NCI-H345 treated with DMSO at 0.1 percent for 48 hours (cell line): ENCODE results near the gene MAF.

Source experiments
- DNase-seq: peaks from one replicate; lab custom pipeline; 2025; ENCODE audit not compliant: unreplicated experiment; lab: John Stamatoyannopoulos, UW

The MAF gene

DNA sequence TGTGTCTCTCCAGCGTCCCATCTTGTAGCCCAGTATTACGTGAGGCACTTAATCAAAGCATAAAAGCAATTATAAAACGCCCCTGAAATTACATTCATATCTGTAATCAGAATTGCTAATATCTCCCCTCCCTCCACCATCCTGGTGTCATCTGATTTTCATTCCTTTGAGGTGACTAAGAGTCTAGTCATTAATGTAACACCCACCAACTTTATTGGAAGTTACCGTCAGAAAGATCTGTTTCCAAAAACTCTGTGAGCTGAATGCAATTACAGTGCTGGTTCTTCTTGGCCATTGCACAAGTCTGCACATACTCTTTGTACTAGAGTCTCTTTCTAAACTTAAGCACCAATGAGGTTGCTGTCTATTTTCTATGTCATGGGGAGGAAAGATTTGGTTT lies 12.5 kb upstream of the MAF start:
- no peak for DNase-seq

DNA sequence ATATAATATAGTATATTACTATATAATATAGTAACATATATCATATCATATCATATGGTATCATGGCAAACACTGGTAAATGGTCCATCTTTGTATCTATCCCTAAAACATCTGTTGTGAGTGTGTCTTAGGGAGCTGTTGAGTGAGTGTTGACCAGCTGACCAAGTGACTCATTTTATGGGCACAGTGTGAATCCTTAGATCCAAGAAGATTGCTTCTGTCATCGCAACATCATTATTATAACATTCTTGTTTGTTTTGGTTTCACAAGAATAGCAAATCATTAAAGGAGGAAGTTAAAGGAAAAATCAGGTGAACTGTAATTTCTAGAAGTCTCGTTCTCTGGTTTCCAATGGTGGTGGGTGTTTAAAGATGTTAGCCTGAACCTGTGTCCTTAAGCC lies 11.7 kb upstream of the MAF start:
- DNase-seq = no peak

DNA sequence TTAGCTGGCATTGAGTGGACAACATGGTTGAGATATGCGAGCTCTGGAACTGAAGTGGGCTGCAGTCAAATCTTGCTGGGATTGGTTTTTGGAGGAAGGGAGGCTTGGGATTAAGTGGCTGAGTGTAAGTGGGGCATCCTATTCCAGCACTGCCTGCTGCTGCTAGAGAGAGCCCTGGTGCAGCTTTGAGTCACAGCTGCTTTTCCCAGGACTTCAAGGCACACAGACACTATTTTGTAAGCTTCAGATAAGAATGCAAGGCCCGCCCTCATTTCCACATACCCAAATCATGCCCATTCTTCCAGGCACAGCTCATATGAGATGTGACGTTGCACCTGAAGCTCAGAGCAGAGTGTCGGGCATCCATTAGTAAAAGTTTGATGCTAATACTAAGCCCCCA lies 10.2 kb upstream of the MAF start:
- DNase-seq = no peak

DNA sequence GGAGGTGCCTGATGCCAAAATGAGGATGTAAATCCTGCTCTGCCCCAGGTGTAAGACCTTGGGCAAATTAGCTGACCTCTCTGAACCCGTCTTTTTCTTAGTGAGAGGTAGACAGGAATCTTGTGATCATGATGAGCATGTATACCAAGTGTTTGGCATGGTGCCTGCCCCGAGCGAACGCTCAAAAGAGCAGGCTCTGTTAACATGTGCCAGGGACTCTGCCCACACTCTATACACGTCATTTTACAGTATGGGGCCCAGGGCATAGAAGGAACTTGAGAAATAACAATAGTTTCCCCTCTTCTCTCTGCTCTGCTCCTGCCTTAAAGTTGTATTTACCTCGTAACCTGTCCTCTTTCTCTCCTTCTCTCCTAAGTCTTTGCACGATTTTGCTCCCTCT lies 9.3 kb upstream of the MAF start:
- no peak for DNase-seq

DNA sequence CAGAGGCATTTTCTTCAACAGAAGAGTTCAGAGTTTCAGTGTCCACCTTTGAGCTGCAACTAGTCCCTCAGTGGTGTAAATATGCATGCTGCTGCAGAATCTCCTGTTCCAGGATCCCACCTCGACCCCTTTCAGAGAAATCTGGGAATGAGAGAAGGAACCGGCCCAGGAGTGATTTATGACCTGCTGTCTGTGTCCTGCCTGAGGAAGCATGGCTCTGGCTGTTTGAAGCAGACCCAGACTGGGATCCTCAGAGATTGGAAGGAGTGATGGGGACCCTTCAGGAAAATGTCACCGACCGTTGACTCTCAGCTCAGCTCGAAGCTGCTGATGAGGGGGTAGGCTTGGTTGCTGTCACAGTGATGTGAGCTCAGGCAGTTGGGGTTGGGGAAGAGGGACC lies 8.4 kb upstream of the MAF start:
- no peak for DNase-seq

DNA sequence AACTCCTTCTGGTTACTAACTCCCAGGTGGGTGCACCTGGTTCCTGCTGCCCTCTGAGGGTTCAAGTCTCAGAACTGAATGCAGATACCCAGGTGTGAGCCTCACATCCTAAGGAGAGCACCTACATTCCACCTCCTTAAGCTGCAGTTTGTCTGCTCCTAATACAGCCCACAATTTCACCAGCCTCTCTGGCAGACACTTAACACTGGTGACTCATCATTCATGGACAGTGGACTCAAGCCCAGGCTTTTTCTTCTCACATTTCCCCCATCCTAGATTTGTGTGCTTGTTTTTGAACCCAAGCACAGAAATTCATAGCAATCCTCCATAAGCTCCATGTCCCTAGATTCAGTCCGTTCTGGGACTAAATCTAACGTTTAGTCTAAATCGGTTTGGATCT lies 7.0 kb upstream of the MAF start:
- DNase-seq = no peak

DNA sequence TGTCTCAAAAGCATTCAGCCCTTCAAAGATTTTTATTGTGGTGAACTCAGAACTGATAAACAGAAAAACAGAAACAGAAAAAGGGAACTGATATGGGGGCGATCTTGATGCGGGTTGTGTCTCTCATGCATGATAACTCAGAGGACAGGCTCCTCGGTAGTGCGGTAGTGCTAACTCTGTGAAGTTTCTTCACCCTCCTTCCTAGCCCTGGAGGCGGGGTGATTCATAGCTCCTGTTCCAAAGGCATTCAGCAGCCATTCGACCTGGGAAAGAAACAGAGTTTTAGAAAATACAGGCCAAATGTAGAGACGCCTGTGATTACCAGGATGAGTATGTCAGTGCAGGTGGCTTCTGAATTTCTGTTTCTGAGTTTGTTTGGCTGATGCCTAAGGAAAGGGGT lies 5.5 kb upstream of the MAF start:
- no peak for DNase-seq

DNA sequence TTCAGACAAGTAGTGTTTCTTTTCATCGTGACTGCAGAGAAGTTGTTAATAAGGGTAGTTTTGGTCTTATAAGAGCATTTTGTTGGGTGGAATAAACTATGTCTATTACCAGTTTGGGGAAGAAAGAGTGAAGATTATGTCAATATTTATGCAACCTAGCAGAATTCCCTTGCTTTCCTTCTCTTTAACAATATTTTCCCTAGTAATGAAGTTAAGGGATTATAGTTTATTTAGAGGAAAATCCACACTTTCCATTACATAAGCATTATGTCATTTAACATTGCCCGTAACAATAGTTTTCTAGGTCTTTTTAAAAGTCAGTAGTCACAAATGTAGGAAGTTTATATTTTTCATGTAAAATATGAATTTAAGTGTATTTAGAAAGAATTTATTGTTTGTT lies 2.5 kb upstream of the MAF start:
- no peak for DNase-seq

DNA sequence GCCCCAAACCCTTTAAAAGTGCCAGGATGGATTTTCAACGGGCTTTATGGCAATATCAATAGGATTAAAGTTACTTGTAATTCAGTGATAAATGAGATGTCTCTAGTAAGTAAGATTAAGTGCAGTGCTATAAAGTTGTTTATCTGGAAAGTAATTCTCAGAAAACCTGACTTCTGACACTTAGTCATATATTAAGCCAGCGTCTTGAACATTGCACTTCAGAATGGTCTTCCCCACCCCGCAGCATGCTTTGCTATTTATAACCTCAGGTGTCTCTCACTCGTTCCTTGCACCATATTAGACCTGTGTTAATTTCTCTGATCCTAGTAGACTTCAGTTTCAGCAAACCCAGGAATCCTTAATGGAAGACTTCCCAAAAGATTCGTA lies 2.1 kb upstream of the MAF start:
- no peak for DNase-seq

DNA sequence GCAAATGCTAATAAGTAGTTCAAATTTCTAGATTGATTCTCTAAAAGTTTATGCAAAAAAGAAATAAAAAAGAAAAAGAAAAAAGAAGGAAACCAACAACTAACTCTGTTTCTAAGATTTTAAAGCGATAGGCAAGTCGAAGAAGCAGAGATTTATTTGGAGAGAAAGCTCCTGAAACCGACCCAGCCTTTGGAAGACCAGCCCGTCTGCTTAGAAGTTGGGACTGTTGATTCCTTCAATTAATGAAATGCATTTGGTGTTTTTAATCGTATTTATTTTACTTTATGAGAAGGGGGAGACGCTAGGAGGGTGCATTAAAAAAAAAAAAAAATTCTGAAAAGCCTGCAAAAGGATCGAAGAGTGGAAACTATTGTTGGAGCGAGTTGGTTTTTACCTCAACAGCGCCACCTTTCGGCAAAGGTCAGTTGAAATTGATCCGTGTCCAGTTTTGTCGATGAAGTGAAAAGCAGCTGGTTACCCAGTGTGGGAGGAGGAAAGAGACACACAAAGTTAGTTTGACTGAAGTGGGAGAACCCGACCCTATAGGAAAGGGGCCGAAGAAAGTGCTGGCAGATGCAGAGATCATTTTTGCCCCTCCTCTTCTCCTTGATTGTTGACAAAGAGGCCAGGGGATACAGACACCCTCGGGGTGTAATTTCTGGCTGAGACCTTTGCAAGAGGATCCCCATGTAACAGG lies 1.5 kb upstream of the MAF start:
- peak; percentile 21 for DNase-seq

DNA sequence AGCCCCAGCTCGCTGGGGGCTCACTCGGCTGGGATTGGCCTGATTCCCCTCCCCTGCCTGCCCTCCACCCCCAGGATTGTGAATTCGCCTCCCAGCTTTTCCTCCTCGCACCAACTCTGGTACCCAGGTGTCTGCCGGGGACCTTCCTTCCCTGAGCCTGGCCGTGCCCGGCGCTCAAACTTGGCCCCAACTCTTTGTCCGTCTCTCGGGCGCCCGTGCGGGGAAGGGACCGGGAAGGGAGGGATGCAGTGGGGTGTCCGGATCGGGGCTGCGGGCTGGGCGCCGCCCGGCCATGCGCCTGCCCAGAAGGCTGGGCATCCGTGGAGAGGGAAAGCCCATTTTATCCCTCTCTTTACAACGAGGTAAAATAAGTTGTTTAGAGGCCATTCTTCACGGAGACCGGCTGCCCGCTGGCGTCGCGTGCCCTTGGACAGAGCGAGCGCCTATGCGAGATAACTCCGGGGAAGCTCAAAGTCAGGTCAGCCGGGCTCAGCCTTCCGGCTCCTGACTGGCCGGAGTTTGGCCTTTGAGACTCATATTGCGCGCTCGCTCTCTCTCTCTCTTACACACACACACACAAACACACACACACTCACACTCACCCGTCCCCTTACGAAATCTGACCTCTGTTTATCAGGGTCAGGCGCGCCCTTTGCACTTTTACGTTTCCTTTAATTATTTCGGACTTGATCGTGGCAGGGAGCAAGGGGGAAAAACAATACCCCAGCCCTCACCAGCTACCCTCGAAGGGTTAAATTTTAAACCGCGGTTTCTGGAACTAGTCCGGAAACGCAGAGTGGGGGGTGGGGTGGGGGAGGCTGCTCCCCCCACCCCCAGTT lies 774 bp upstream of the MAF start:
- no peak for DNase-seq

DNA sequence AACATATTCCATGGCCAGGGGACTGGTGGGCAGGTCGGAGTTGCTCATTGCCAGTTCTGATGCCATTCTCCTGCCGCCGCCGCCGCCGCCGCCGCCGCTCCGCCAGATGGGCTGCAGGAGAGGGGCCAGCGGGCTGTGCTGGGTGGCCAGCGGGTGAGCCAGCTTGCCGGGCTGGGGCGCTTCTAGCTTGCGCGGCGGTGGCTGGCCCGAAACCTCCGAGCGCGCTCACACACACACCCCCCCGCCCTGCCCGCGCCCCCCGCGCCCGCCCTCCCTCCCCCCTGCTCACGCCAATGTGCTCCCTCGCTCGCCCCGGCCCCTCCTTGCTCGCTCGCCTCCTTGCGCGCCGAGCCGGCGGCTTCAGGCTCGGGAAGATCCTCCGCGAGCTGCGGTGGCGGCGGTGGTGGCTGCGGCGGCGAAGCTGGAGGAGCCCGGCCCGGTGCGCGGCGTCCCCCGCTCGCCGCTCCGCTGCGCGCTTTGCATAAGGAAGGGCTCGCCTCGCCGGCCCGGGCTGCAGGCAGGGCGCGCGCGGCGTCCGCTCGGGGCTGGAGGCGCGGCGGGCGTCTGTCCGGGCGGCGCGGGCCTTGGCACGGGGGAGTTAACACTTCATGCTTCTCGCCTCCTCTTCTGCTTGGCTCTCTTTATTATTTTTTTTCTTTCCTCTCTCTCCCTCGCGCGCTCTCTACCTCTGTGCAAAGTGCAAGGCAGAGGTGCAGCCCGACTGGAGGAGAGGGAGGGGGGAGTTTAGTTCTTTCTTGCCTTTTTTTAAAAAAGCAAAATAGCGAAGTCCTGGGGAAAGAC lies 500 bp downstream of the MAF start:
- peak; percentile 33 for DNase-seq

DNA sequence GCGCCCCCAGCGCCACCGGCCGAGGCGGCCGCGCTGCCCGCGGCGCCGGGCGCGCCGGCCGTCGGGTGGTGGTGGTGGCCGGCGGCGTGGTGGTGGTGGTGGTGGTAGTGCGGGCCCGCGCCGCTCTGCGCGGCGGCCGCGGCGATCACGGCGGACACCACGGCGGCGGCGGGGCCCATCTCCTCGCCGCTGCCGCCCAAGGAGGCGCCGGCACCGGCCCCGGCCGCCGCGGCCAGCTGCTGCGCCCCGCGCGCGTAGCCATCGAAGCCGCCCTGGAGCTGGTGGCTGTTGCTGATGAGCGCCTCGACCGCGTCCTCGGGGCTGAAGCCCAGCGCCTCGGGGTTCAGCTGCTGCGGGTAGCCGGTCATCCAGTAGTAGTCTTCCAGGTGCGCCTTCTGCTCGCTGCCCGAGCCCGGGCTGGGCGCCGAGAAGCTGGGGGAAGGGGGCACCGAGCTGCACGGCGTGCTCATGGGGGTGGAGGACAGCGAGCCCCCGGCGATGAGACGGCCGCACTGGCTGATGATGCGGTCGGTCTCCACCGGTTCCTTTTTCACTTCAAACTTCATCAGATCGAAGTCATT lies 1.2 kb downstream of the MAF start:
- DNase-seq = peak; percentile 33

DNA sequence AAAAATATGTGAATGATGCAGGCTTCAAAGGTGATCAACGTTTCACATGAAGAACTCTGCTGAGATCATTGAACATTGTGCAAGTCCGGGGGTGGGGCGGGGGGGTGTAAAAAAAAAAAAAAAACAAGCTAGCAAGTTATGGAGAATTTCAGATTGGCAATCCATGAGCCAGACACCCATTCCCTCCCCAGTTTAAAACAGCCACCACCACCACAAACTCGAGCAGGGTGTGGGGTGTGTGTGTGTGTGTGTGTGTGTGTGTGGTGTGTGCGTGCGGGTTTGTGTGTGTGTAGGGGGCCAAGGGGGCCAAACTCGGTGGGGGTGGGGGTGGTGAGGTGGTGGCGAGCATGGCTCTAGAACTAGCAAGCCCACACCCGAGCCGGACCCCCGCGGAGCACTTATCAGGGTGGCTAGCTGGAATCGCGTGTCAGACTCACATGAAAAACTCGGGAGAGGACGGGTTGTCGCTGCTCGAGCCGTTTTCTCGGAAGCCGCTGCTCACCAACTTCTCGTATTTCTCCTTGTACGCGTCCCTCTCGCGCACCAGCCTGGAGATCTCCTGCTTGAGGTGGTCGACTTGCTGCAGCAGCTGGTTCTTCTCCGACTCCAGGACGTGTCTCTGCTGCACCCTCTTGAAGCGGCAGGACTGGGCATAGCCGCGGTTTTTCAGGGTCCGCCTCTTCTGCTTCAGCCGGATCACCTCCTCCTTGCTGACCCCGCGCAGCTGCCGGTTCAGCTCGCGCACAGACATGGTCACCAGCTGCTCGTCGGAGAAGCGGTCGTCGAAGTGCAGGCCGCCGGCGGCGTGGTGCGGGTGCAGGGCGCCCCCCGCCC lies 2.0 kb downstream of the MAF start:
- peak; percentile 27 for DNase-seq

DNA sequence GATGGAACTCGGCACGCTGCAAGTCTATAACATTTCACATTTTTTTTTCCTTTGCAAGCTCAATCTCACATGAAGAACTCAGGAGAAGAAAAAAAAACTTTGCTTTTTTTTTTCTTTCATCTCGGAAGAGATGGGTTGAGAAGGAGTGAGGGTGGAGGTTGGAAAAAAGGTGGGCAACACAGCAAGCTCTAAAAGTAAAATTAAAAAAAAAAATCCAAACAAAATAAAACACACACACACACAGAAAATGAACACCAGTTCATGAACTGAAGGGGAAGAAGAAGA lies 2.5 kb downstream of the MAF start:
- DNase-seq = no peak

DNA sequence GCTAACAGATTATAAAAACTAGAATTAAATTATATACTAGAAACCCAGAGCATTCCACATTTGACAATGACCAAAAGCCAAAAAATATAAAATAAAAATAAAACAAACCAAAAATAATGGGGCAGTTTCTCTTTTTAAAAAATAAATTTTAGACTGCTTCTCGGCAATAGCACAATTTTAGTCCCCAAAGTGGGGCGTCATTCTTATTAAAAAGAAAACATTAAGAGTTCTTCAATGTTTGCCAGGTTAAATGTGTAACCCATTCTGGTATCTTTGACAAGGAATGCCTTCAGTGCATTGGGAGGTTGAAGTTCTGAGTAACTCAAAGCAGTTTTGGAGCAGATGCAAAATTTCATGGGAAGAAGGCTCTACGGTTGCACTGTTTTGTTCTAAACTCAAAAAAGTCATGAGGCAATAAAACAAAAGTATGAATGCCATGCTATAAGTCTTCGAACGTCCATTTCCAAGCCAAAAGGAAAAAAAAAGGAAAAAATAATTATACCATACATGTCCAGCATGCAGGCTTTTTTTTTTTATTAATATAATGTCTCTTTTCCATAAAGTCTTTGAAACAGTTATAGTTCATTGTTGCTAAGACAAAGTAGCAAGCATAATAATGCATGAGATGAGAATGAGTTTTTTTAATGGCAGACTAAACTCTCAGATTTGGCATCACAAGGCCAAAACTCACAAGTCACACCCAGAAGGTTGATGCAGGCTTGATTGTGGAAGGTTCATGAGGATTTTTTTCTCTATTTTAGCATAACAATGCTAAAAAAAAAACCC lies 3.1 kb downstream of the MAF start:
- DNase-seq = no peak

DNA sequence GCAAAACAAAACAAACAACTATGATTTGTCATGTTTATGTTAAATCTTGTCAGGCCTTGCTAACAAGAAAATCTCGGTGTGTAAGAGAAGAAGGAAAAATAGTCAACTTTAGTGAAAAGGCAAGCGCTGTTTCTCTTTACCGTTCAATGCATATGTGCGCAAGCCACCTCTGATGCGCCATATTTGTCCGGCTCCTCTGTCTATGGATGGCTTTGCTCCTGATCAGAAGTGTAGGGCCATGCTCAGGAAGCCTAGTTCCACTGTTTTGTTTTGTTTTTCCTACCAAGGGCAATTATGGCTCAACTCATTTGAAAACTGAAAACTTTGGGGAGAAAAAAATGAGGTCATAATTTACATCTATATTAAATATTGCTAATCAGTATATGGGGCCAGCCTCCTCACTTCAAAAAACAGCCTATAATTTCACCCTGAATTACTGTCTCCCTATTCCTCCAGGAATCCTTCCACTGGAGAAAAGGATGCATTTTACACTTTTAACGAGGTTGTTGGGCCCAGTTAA lies 4.5 kb downstream of the MAF start:
- DNase-seq = no peak

DNA sequence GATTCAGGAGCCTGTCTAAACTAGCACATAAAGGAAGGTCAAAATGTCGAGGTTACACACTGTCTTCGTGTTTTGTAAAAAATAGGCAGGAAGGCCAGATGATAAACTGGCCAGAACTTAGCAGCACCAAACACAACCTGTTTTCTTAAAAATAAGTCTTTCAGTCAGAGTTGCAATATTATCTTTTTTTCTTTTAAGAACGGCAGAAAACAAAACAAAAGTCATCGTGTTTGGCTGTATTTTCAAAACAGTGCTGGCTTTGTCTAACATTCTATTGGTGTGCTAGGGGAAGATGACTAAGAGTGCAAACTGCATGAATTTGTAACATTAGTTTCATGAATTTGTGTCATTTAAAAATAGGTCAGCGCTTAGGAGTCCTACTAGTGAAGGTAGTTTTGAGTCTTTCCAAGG lies 5.3 kb downstream of the MAF start:
- DNase-seq = no peak

DNA sequence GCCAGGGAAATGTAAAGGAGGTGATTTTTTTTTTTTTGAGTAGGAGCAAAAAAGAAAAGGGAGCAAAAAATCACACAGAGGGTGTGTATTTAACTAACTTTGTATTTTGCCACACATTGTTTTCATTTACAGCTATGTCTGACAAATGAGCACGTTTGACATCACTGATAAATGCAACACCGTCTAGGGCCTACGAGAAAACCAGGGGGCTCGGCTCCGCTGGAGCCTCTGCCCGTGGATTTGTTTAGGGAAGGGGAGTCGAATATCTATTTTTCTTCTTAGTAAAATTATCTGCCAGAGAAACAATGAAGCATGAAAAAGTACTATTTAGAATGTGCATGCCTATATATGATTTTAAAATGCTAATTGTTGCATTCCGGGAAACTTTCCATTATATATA lies 6.8 kb downstream of the MAF start:
- no peak for DNase-seq

DNA sequence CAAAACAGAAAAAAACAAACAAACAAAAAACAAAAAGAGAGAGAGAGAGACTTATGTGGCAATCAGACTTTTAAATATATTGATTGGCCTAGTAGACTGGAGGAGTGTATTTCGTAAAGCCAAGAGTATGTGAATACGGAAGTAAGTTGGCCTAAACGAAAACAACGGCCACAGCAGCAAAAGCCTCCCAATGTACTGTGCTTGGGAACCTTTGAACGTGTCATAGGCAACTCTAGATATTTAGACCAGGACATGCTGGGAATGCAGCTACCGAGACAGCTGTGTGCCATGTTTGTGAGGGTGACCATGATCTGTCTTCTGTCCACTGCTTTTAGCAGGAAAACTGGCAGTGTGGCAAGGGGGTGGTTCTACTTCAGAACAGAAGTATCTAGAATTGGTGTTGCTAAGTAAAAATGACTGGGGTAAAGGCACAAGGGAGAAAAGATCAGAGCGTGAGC lies 7.4 kb downstream of the MAF start:
- no peak for DNase-seq
